ENCODE data around the gene NANOS3. TPM values are rescaled to one million over a fixed set of nuclear protein-coding genes. Genes with fewer than 3 reads are reported as not detected.
A peak's percentile ranks its signal among the peaks of the same experiment; 100 is the strongest.

Gene NANOS3
- total and polyA plus RNA-seq, 9 of the 15 experiments (the other 6 are each of a cell fraction or from before 2014, with no cell fraction given) = not detected

DNA sequence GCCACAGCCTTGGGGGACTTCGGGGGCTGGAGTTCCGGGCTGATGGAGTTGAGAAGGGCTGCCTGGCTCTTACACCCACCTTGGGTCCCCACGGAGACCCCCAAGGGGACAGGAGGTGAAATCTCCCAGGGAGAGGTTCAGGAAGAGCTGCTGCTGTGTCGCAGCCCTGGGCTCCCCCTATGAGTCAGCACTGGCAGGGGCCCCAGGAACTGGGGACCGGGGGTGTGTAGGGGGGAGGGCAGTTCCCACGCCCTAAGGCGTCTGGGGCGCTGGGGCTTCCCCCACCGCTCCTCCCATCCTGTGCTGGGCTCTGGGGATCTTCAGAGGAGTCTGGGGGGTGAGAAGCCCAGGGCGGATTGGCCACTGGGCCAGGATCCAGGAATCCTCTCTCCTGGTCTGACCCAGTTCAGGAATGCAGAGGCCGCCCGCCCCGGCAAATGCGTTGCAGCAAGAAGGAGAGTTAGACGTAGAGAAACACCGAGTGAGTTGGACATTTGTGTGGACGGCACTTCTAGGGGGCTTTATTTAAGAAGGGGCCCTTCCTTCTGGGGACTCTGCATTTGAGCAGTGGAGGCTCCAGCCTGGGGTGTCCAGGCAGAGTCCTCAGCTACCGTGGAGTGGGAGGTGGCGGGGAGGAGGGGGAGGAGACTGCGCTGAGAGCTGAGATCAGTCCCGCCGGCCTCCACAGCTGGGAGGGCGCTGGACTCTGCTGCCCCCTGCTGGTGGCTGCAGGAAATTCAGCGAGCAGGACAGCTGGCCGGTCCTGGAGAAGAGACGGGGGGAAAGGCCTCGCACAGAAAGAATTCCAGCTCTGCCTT, 15.0 kb upstream of the NANOS3 start (continued):
- TF ChIP-seq SAP30 (IDR thresholded peaks at IDR 0.05; ENCODE audit: borderline replicate concordance, insufficient read depth, low read depth, low read length, poor library complexity, severe bottlenecking) = no peak
- TF ChIP-seq CBX1 (IDR thresholded peaks at IDR 0.05; ENCODE audit: low read depth) = no peak
- peak; percentile 46 for TF ChIP-seq ESRRA (IDR thresholded peaks at IDR 0.05; ENCODE audit: borderline replicate concordance, low read depth)
- no peak for TF ChIP-seq FUS (optimal IDR thresholded peaks at IDR 0.05; ENCODE audit: low read depth, low read length)
- TF ChIP-seq BACH1 (tag; IDR thresholded peaks at IDR 0.05) = peak; percentile 60; the same call in 1 of the 2 replicates
- no peak for TF ChIP-seq ZEB2 (IDR thresholded peaks at IDR 0.05)
- TF ChIP-seq, protein P1, sequence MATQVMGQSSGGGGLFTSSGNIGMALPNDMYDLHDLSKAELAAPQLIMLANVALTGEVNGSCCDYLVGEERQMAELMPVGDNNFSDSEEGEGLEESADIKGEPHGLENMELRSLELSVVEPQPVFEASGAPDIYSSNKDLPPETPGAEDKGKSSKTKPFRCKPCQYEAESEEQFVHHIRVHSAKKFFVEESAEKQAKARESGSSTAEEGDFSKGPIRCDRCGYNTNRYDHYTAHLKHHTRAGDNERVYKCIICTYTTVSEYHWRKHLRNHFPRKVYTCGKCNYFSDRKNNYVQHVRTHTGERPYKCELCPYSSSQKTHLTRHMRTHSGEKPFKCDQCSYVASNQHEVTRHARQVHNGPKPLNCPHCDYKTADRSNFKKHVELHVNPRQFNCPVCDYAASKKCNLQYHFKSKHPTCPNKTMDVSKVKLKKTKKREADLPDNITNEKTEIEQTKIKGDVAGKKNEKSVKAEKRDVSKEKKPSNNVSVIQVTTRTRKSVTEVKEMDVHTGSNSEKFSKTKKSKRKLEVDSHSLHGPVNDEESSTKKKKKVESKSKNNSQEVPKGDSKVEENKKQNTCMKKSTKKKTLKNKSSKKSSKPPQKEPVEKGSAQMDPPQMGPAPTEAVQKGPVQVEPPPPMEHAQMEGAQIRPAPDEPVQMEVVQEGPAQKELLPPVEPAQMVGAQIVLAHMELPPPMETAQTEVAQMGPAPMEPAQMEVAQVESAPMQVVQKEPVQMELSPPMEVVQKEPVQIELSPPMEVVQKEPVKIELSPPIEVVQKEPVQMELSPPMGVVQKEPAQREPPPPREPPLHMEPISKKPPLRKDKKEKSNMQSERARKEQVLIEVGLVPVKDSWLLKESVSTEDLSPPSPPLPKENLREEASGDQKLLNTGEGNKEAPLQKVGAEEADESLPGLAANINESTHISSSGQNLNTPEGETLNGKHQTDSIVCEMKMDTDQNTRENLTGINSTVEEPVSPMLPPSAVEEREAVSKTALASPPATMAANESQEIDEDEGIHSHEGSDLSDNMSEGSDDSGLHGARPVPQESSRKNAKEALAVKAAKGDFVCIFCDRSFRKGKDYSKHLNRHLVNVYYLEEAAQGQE (IDR thresholded peaks at IDR 0.05; ENCODE audit: borderline replicate concordance) = peak; percentile 94
- TF ChIP-seq, protein P1 (CRISPR knock-in tag; IDR thresholded peaks at IDR 0.05; ENCODE audit: low read depth) = peak; percentile 54; the same call in 1 of the 2 replicates
- peak; percentile 50 for TF ChIP-seq KLF16 (IDR thresholded peaks at IDR 0.05)
- no peak for TF ChIP-seq SMARCB1 (IDR thresholded peaks at IDR 0.05; ENCODE audit: insufficient read length, low read depth)
- TF ChIP-seq SMC3 (conservative IDR thresholded peaks at IDR 0.05; ENCODE audit: insufficient read depth, low read depth, low read length) = peak; percentile 97
- TF ChIP-seq PPARD (CRISPR knock-in tag; IDR thresholded peaks at IDR 0.05) = no peak
- no peak for TF ChIP-seq KHSRP (IDR thresholded peaks at IDR 0.05)
- TF ChIP-seq, protein P2, sequence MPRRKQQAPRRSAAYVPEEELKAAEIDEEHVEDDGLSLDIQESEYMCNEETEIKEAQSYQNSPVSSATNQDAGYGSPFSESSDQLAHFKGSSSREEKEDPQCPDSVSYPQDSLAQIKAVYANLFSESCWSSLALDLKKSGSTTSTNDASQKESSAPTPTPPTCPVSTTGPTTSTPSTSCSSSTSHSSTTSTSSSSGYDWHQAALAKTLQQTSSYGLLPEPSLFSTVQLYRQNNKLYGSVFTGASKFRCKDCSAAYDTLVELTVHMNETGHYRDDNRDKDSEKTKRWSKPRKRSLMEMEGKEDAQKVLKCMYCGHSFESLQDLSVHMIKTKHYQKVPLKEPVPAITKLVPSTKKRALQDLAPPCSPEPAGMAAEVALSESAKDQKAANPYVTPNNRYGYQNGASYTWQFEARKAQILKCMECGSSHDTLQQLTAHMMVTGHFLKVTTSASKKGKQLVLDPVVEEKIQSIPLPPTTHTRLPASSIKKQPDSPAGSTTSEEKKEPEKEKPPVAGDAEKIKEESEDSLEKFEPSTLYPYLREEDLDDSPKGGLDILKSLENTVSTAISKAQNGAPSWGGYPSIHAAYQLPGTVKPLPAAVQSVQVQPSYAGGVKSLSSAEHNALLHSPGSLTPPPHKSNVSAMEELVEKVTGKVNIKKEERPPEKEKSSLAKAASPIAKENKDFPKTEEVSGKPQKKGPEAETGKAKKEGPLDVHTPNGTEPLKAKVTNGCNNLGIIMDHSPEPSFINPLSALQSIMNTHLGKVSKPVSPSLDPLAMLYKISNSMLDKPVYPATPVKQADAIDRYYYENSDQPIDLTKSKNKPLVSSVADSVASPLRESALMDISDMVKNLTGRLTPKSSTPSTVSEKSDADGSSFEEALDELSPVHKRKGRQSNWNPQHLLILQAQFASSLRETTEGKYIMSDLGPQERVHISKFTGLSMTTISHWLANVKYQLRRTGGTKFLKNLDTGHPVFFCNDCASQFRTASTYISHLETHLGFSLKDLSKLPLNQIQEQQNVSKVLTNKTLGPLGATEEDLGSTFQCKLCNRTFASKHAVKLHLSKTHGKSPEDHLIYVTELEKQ (CRISPR knock-in tag; IDR thresholded peaks at IDR 0.05) = no peak
- TF ChIP-seq POLR2AphosphoS5 (IDR thresholded peaks at IDR 0.05; ENCODE audit: control insufficient read depth, insufficient read depth, low read depth, low read length) = 0 out of 2 replicates have a peak, but pooled peaks have one; percentile 24
